HG03103 (cell line): ENCODE results near the gene MBNL1.
A peak's percentile ranks its signal among the peaks of the same experiment; 100 is the strongest.
"Not testable (repeated sequence)": the region's sequence is repeated elsewhere in the genome, so short reads cannot be mapped to it uniquely, and the experiment has no call there.

Source experiments
- ATAC-seq: cut with Tn5 transposase; IDR thresholded peaks from one replicate; pipeline ENCODE4 v1.9.1; 2021; ENCODE audit warnings: low read depth; ENCODE audit not compliant: unreplicated experiment

The MBNL1 gene

GRCh38 chr3:152367192-152367591 lies 98.5 kb downstream of the MBNL1 start:
- ATAC-seq, result not testable (repeated sequence)

- ATAC-seq, result not testable (repeated sequence)
Measured at GRCh38 chr3:152372633-152373032, 103.9 kb downstream of the MBNL1 start.

GRCh38 chr3:152373379-152373778 lies 104.7 kb downstream of the MBNL1 start:
- ATAC-seq, result no peak

- no peak for ATAC-seq
Measured at GRCh38 chr3:152374262-152374990, 105.7 kb downstream of the MBNL1 start.

- ATAC-seq, result no peak
Measured at GRCh38 chr3:152375546-152375945, 106.8 kb downstream of the MBNL1 start.

- peak; percentile 84 for ATAC-seq
Measured at GRCh38 chr3:152376351-152377183, 107.8 kb downstream of the MBNL1 start.

GRCh38 chr3:152377184-152377570 lies 108.4 kb downstream of the MBNL1 start:
- ATAC-seq, result peak; percentile 33

- no peak for ATAC-seq
Measured at GRCh38 chr3:152379415-152380042, 110.8 kb downstream of the MBNL1 start.

- ATAC-seq, result no peak
Measured at GRCh38 chr3:152380043-152380442, 111.3 kb downstream of the MBNL1 start.

- no peak for ATAC-seq
Measured at GRCh38 chr3:152381881-152382295, 113.2 kb downstream of the MBNL1 start.

GRCh38 chr3:152382312-152383135 lies 113.8 kb downstream of the MBNL1 start:
- ATAC-seq, result no peak

GRCh38 chr3:152383136-152383606 lies 114.4 kb downstream of the MBNL1 start:
- no peak for ATAC-seq

GRCh38 chr3:152384412-152384811 lies 115.7 kb downstream of the MBNL1 start:
- ATAC-seq, result no peak

- ATAC-seq, result no peak
Measured at GRCh38 chr3:152385761-152386160, 117.0 kb downstream of the MBNL1 start.

GRCh38 chr3:152386208-152386607 lies 117.5 kb downstream of the MBNL1 start:
- ATAC-seq, result no peak

GRCh38 chr3:152388631-152389030 lies 119.9 kb downstream of the MBNL1 start:
- no peak for ATAC-seq

GRCh38 chr3:152389316-152389934 lies 120.7 kb downstream of the MBNL1 start:
- ATAC-seq, result no peak

GRCh38 chr3:152390647-152391046 lies 121.9 kb downstream of the MBNL1 start:
- ATAC-seq, result no peak

- ATAC-seq, result no peak
Measured at GRCh38 chr3:152391671-152392070, 122.9 kb downstream of the MBNL1 start.
